ENCODE data around the gene PRSS33. TPM values are rescaled to one million over a fixed set of nuclear protein-coding genes. Genes with fewer than 3 reads are reported as not detected.

PRSS33 gene
- total and polyA plus RNA-seq, 9 donors, result not detected

GRCh38 chr16:2740476-2740875 lies 46.9 kb downstream of the PRSS33 start:
- 81% methylated on average over 5 of the region's 6 CpGs for WGBS (ENCODE audit: insufficient coverage)
- DNase-seq, result no peak
- Histone ChIP-seq H3K4me1 (ENCODE audit: control insufficient read depth, insufficient read depth, low read length) (peaks cover 3% of the 10 kb centered on the region), H3K9me3 (replicated peaks; ENCODE audit: control insufficient read depth, low read depth, low read length) (no peaks in the 10 kb centered on the region), H3K27ac (ENCODE audit: low read length) (no peak overlapping the region), H3K36me3 (ENCODE audit: control insufficient read depth, insufficient read depth, low read length) (no peaks in the 10 kb centered on the region), H3K4me3 (ENCODE audit: low read length) (no peak overlapping the region), H3K27me3 (ENCODE audit: control insufficient read depth, insufficient read depth, low read length) (no peaks in the 10 kb centered on the region)

GRCh38 chr16:2739625-2740430 lies 47.5 kb downstream of the PRSS33 start:
- H3K27ac ChIP-seq (ENCODE audit: low read length), result no peak overlapping the region
- H3K4me3 ChIP-seq (ENCODE audit: low read length), result no peak overlapping the region
- 55% methylated on average over 5 of the region's 8 CpGs for WGBS (ENCODE audit: insufficient coverage)
- DNase-seq, result no peak
- peaks cover 3% of the 10 kb centered on the region for H3K4me1 ChIP-seq (ENCODE audit: control insufficient read depth, insufficient read depth, low read length)
- H3K9me3 ChIP-seq (replicated peaks; ENCODE audit: control insufficient read depth, low read depth, low read length), result no peaks in the 10 kb centered on the region
- H3K27me3 ChIP-seq (ENCODE audit: control insufficient read depth, insufficient read depth, low read length), result peaks cover 2% of the 10 kb centered on the region
- H3K36me3 ChIP-seq (ENCODE audit: control insufficient read depth, insufficient read depth, low read length), result no peaks in the 10 kb centered on the region

- no peak overlapping the region for H3K27ac ChIP-seq (ENCODE audit: low read length)
- no peak for DNase-seq
- H3K9me3 ChIP-seq (replicated peaks; ENCODE audit: control insufficient read depth, low read depth, low read length), result no peaks in the 10 kb centered on the region
- H3K27me3 ChIP-seq (ENCODE audit: control insufficient read depth, insufficient read depth, low read length), result peaks cover 4% of the 10 kb centered on the region
- no peak overlapping the region for H3K4me3 ChIP-seq (ENCODE audit: low read length)
- no peaks in the 10 kb centered on the region for H3K36me3 ChIP-seq (ENCODE audit: control insufficient read depth, insufficient read depth, low read length)
- 72% methylated on average over 4 of the region's 5 CpGs for WGBS (ENCODE audit: insufficient coverage)
- H3K4me1 ChIP-seq (ENCODE audit: control insufficient read depth, insufficient read depth, low read length), result peaks cover 3% of the 10 kb centered on the region
Observed at GRCh38 chr16:2738615-2739014, 48.7 kb downstream of the PRSS33 start.

GRCh38 chr16:2737895-2738418 lies 49.4 kb downstream of the PRSS33 start:
- DNase-seq, result no peak
- Histone ChIP-seq H3K9me3 (replicated peaks; ENCODE audit: control insufficient read depth, low read depth, low read length) (no peaks in the 10 kb centered on the region), H3K36me3 (ENCODE audit: control insufficient read depth, insufficient read depth, low read length) (no peaks in the 10 kb centered on the region), H3K4me3 (ENCODE audit: low read length) (no peak overlapping the region), H3K4me1 (ENCODE audit: control insufficient read depth, insufficient read depth, low read length) (peaks cover 3% of the 10 kb centered on the region), H3K27ac (ENCODE audit: low read length) (no peak overlapping the region), H3K27me3 (ENCODE audit: control insufficient read depth, insufficient read depth, low read length) (peaks cover 5% of the 10 kb centered on the region)
- 72% methylated on average over 7 of the region's 7 CpGs for WGBS (ENCODE audit: insufficient coverage)

- 53% methylated on average over 2 of the region's 5 CpGs for WGBS (ENCODE audit: insufficient coverage)
- no peak for DNase-seq
- Histone ChIP-seq H3K4me1 (ENCODE audit: control insufficient read depth, insufficient read depth, low read length) (peaks cover 3% of the 10 kb centered on the region), H3K27me3 (ENCODE audit: control insufficient read depth, insufficient read depth, low read length) (peaks cover 5% of the 10 kb centered on the region), H3K9me3 (replicated peaks; ENCODE audit: control insufficient read depth, low read depth, low read length) (no peaks in the 10 kb centered on the region), H3K4me3 (ENCODE audit: low read length) (no peak overlapping the region), H3K27ac (ENCODE audit: low read length) (no peak overlapping the region), H3K36me3 (ENCODE audit: control insufficient read depth, insufficient read depth, low read length) (no peaks in the 10 kb centered on the region)
Observed at GRCh38 chr16:2737238-2737605, 50.1 kb downstream of the PRSS33 start.

- Histone ChIP-seq H3K4me1 (ENCODE audit: control insufficient read depth, insufficient read depth, low read length) (peaks cover 3% of the 10 kb centered on the region), H3K27me3 (ENCODE audit: control insufficient read depth, insufficient read depth, low read length) (peaks cover 5% of the 10 kb centered on the region)
- WGBS (ENCODE audit: insufficient coverage), result 82% methylated on average over 9 of the region's 11 CpGs
Observed at GRCh38 chr16:2736476-2737237, 50.7 kb downstream of the PRSS33 start.

GRCh38 chr16:2734844-2735515 lies 52.4 kb downstream of the PRSS33 start:
- peaks cover 5% of the 10 kb centered on the region for H3K27me3 ChIP-seq (ENCODE audit: control insufficient read depth, insufficient read depth, low read length)
- no peak overlapping the region for H3K4me3 ChIP-seq (ENCODE audit: low read length)
- H3K27ac ChIP-seq (ENCODE audit: low read length), result no peak overlapping the region
- H3K36me3 ChIP-seq (ENCODE audit: control insufficient read depth, insufficient read depth, low read length), result no peaks in the 10 kb centered on the region
- no peaks in the 10 kb centered on the region for H3K9me3 ChIP-seq (replicated peaks; ENCODE audit: control insufficient read depth, low read depth, low read length)
- no peak for DNase-seq
- WGBS (ENCODE audit: insufficient coverage), result 81% methylated on average over 6 of the region's 10 CpGs
- peaks cover 3% of the 10 kb centered on the region for H3K4me1 ChIP-seq (ENCODE audit: control insufficient read depth, insufficient read depth, low read length)

More at GRCh38 chr16:2736476-2737237, 50.7 kb downstream of the PRSS33 start:
- no peak overlapping the region for H3K4me3 ChIP-seq (ENCODE audit: low read length)
- no peaks in the 10 kb centered on the region for H3K36me3 ChIP-seq (ENCODE audit: control insufficient read depth, insufficient read depth, low read length)
- H3K27ac ChIP-seq (ENCODE audit: low read length), result no peak overlapping the region
- no peak for DNase-seq
- no peaks in the 10 kb centered on the region for H3K9me3 ChIP-seq (replicated peaks; ENCODE audit: control insufficient read depth, low read depth, low read length)

Other genes starting within 250 kb of the PRSS33 start
- 14.9 TPM for gene PDPK1, start 249.5 kb downstream of the PRSS33 start, total RNA-seq
- 10 to 100 TPM; 16.8 to 37.3 (median 28.5) TPM for gene PDPK1, start 249.5 kb downstream of the PRSS33 start, polyA plus RNA-seq (ENCODE audit: insufficient read depth in 1 of 8, insufficient read length in 8 of 8, low replicate concordance in 1 of 8)
- 15.6 TPM for gene KCTD5, start 105.0 kb downstream of the PRSS33 start, total RNA-seq
- 10 to 100 TPM; 20.7 to 27.1 (median 23.2) TPM for gene KCTD5, start 105.0 kb downstream of the PRSS33 start, polyA plus RNA-seq (ENCODE audit: insufficient read depth in 1 of 8, insufficient read length in 8 of 8, low replicate concordance in 1 of 8)
- 0.75 TPM for gene PRSS27, start 67.3 kb downstream of the PRSS33 start, total RNA-seq
- 1 to 10 TPM in 7 of 8 donors, under 1 TPM in 1; 0.92 to 1.8 (median 1.6) TPM for gene PRSS27, start 67.3 kb downstream of the PRSS33 start, polyA plus RNA-seq (ENCODE audit: insufficient read depth in 1 of 8, insufficient read length in 8 of 8, low replicate concordance in 1 of 8)
- 103 TPM for gene SRRM2, start 34.9 kb downstream of the PRSS33 start, total RNA-seq
- 100 to 1,000 TPM; 377 to 610 (median 519) TPM for gene SRRM2, start 34.9 kb downstream of the PRSS33 start, polyA plus RNA-seq (ENCODE audit: insufficient read depth in 1 of 8, insufficient read length in 8 of 8, low replicate concordance in 1 of 8)
- 218 TPM for gene ELOB, start 10.3 kb downstream of the PRSS33 start, total RNA-seq
- 100 to 1,000 TPM; 162 to 228 (median 189) TPM for gene ELOB, start 10.3 kb downstream of the PRSS33 start, polyA plus RNA-seq (ENCODE audit: insufficient read depth in 1 of 8, insufficient read length in 8 of 8, low replicate concordance in 1 of 8)
- gene PRSS41, start 10.9 kb upstream of the PRSS33 start, total RNA-seq, result not detected
- not detected for gene PRSS41, start 10.9 kb upstream of the PRSS33 start, polyA plus RNA-seq (ENCODE audit: insufficient read depth in 1 of 8, insufficient read length in 8 of 8, low replicate concordance in 1 of 8)
- not detected for gene PRSS21, start 29.7 kb upstream of the PRSS33 start, total RNA-seq
- under 1 TPM in 2 of 8 donors, not detected in 6; 0.20 to 0.30 TPM for gene PRSS21, start 29.7 kb upstream of the PRSS33 start, polyA plus RNA-seq (ENCODE audit: insufficient read depth in 1 of 8, insufficient read length in 8 of 8, low replicate concordance in 1 of 8)
- 0.49 TPM for gene ZG16B, start 42.7 kb upstream of the PRSS33 start, total RNA-seq
- under 1 TPM in 7 of 8 donors, not detected in 1; 0.28 to 0.61 (median 0.38) TPM for gene ZG16B, start 42.7 kb upstream of the PRSS33 start, polyA plus RNA-seq (ENCODE audit: insufficient read depth in 1 of 8, insufficient read length in 8 of 8, low replicate concordance in 1 of 8)
- not detected for gene PRSS22, start 70.6 kb upstream of the PRSS33 start, total RNA-seq
- gene PRSS22, start 70.6 kb upstream of the PRSS33 start, polyA plus RNA-seq (ENCODE audit: insufficient read depth in 1 of 8, insufficient read length in 8 of 8, low replicate concordance in 1 of 8), result under 1 TPM in 2 of 8 donors, not detected in 6; 0.94 TPM
- 22.0 TPM for gene FLYWCH2, start 95.7 kb upstream of the PRSS33 start, total RNA-seq
- 10 to 100 TPM; 13.8 to 23.3 (median 21.4) TPM for gene FLYWCH2, start 95.7 kb upstream of the PRSS33 start, polyA plus RNA-seq (ENCODE audit: insufficient read depth in 1 of 8, insufficient read length in 8 of 8, low replicate concordance in 1 of 8)
- gene FLYWCH1, start 124.4 kb upstream of the PRSS33 start, total RNA-seq, result 7.8 TPM
- 10 to 100 TPM; 13.9 to 28.5 (median 17.7) TPM for gene FLYWCH1, start 124.4 kb upstream of the PRSS33 start, polyA plus RNA-seq (ENCODE audit: insufficient read depth in 1 of 8, insufficient read length in 8 of 8, low replicate concordance in 1 of 8)
- gene KREMEN2, start 176.7 kb upstream of the PRSS33 start, total RNA-seq, result 5.6 TPM
- gene KREMEN2, start 176.7 kb upstream of the PRSS33 start, polyA plus RNA-seq (ENCODE audit: insufficient read depth in 1 of 8, insufficient read length in 8 of 8, low replicate concordance in 1 of 8), result 10 to 100 TPM in 3 of 8 donors, 1 to 10 TPM in 5; 3.5 to 22.0 (median 9.1) TPM
- 4.3 TPM for gene PAQR4, start 181.8 kb upstream of the PRSS33 start, total RNA-seq
- 10 to 100 TPM in 1 of 8 donors, 1 to 10 TPM in 7; 6.0 to 14.4 (median 9.3) TPM for gene PAQR4, start 181.8 kb upstream of the PRSS33 start, polyA plus RNA-seq (ENCODE audit: insufficient read depth in 1 of 8, insufficient read length in 8 of 8, low replicate concordance in 1 of 8)
- gene PKMYT1, start 192.9 kb upstream of the PRSS33 start, total RNA-seq, result 3.6 TPM
- gene PKMYT1, start 192.9 kb upstream of the PRSS33 start, polyA plus RNA-seq (ENCODE audit: insufficient read depth in 1 of 8, insufficient read length in 8 of 8, low replicate concordance in 1 of 8), result 10 to 100 TPM; 10.4 to 19.4 (median 14.2) TPM
- gene CLDN9, start 225.4 kb upstream of the PRSS33 start, total RNA-seq, result 0.40 TPM
- gene CLDN9, start 225.4 kb upstream of the PRSS33 start, polyA plus RNA-seq (ENCODE audit: insufficient read depth in 1 of 8, insufficient read length in 8 of 8, low replicate concordance in 1 of 8), result 1 to 10 TPM in 5 of 8 donors, under 1 TPM in 3; 0.36 to 3.0 (median 1.5) TPM
- gene CLDN6, start 230.6 kb upstream of the PRSS33 start, total RNA-seq, result 0.09 TPM
- gene CLDN6, start 230.6 kb upstream of the PRSS33 start, polyA plus RNA-seq (ENCODE audit: insufficient read depth in 1 of 8, insufficient read length in 8 of 8, low replicate concordance in 1 of 8), result 1 to 10 TPM in 2 of 8 donors, under 1 TPM in 5, not detected in 1; 0.16 to 4.6 (median 0.43) TPM
- gene TNFRSF12A, start 232.8 kb upstream of the PRSS33 start, total RNA-seq, result 39.8 TPM
- 10 to 100 TPM; 26.4 to 65.2 (median 42.8) TPM for gene TNFRSF12A, start 232.8 kb upstream of the PRSS33 start, polyA plus RNA-seq (ENCODE audit: insufficient read depth in 1 of 8, insufficient read length in 8 of 8, low replicate concordance in 1 of 8)
- 77.9 TPM for gene HCFC1R1, start 236.4 kb upstream of the PRSS33 start, total RNA-seq
- 100 to 1,000 TPM in 2 of 8 donors, 10 to 100 TPM in 6; 68.0 to 138 (median 91.4) TPM for gene HCFC1R1, start 236.4 kb upstream of the PRSS33 start, polyA plus RNA-seq (ENCODE audit: insufficient read depth in 1 of 8, insufficient read length in 8 of 8, low replicate concordance in 1 of 8)
- gene THOC6, start 236.5 kb upstream of the PRSS33 start, total RNA-seq, result 15.0 TPM
- gene THOC6, start 236.5 kb upstream of the PRSS33 start, polyA plus RNA-seq (ENCODE audit: insufficient read depth in 1 of 8, insufficient read length in 8 of 8, low replicate concordance in 1 of 8), result 10 to 100 TPM; 19.6 to 25.5 (median 22.0) TPM
- gene BICDL2, start 249.4 kb upstream of the PRSS33 start, total RNA-seq, result not detected
- under 1 TPM in 5 of 8 donors, not detected in 3; 0.02 to 0.66 (median 0.23) TPM for gene BICDL2, start 249.4 kb upstream of the PRSS33 start, polyA plus RNA-seq (ENCODE audit: insufficient read depth in 1 of 8, insufficient read length in 8 of 8, low replicate concordance in 1 of 8)

All from muscle of leg (tissue), 11 donors.